Endothelial cell of hepatic sinusoid (primary cell): ENCODE results near the gene PRKG1.

Experiments
- in situ Hi-C: cut with HindIII; loops from 2 replicates; pipeline ENCODE4 v1.10.0; 2017; ENCODE audit warnings: low sequenced_read_pairs

PRKG1 gene

DNA sequence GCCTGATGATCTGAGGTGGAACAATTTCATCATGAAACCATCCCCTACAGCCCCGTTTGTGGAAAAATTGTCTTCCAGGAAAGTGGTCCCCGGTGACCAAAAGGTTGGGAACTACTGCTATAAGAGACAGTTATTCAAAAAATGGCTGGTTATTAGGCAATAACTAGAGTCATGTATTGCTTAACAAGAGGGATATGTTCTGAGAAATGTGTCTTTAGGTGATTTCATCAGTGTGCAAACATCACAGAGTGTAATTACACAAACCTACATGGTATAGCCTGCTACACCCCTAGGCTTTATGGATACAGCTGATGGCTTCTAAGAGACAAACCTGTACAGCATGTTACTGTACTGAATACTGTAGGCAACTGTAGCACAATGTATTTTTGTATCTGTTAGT lies 696.4 kb downstream of the PRKG1 start:
- in situ Hi-C loops: no loop called here

DNA sequence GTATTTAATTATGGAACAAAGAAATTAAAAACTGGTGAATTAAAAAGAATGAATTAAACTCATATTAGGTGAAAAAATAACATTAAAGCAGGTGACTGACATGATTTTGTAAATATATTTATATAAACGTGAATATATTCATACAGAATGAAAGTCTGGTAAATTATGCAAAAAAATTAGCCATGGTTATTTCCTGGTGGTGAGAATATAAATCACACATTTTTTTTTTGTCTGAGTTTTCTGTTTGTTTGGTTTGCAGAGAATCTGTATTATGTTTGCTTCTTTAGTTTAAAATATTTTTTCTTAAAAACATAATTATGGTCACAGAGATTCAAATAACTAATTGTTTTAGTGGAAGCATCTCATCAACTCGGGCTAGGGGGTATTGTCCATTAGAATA lies 698.1 kb downstream of the PRKG1 start:
- in situ Hi-C loops: no loop called here

DNA sequence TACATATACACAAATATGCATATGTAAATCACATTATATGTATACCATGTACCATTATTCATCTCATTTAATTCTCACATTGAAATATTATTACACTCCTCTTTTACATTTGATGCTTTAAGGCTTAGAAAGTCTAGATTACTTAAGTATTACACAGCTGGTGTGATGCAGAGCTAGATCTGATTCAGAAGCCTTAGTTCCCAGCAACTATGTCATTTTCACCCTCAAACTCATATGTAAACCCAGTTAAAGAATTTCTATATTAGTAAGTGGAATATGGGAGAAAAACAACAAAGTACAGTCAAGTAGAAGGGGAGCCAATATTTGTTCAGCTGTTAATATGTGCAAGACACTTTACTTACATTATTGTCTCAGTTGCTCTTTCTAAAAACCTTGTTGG lies 699.4 kb downstream of the PRKG1 start:
- in situ Hi-C loops: no loop called here

DNA sequence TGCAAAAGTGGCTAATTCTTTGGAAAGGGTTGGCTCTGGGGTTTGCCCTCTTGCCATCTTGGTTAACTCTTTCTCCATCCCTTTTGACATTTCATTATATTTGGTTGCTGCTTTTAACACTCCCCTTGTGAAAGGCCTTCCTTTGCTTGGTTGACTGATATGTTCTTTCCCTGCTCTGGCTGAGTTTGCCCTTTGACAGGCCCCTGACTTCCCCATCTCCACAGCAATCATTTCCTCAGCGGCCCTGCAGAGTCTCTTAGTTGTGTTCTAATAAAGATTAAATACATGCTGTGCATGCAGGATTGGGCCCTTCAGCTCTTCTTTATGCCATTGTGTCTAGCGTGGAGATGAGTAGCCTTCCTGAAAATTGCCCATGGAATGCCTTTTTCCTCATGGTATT lies 709.7 kb downstream of the PRKG1 start:
- in situ Hi-C loops: no loop called here

DNA sequence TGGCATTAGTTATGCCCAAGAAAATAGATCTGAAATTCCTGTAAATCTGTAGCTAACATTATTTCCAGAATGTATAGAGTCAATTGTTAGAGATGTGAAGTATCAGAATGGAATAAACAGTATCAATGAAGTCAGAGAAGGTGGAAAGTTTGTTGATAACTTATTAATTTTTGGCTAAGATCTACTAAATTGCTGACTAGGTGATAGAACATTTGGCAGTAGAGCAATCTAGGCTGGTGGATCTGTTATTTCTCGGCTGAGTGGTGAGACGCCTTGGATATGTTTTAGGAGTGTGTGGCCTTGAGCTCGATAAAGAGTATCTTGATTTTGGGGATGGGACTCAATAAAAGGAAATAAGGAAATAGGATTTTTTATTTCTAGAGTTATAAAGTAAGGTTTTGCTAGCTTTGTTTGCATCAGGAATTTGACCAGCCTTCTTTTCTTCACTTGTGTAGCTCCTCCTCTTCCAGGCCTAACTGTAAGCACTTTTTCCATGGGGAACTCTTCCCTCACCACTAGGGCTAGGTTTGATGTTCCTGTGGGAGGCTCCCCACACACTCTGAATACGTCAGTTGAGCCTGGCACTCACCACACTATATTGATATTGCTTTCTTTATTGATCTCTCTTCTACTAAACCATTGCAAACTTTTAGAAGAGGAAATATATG lies 711.9 kb downstream of the PRKG1 start:
- in situ Hi-C loops: no loop called here

DNA sequence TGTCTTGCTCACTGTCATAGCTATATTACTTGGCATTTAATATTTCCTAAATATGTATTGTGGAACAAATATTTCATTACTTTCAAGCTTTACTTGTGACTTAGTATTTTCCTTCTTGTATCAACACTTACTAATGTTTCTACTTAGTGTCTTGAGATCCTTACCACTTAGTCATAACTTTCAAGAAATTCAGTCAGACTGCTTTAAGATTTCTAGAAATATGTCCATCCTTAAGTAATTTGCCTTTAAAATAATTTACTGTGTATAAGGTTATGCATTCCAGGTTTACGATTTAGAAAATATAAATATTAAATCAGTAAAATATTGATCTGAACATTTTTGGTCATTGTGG lies 712.4 kb downstream of the PRKG1 start:
- in situ Hi-C loops: no loop called here

DNA sequence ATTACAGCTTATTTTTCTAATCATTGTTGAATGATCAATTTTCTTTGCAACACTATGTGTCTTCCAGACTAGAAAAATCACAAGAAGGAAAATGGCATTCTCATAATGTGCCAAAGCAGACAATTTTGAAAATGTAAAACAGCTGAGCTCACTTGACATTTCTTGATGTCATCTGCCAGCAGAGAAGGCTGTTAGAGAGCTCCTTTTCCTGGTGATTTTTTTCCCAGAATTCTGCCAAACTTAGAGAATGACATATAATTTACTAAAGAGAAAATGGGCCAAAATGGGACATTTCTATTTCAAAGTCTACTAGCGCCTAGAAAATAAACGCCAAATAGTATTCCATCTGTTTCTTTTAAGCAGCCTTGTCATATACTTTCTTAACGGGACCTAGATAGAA lies 714.0 kb downstream of the PRKG1 start:
- in situ Hi-C loops: no loop called here

DNA sequence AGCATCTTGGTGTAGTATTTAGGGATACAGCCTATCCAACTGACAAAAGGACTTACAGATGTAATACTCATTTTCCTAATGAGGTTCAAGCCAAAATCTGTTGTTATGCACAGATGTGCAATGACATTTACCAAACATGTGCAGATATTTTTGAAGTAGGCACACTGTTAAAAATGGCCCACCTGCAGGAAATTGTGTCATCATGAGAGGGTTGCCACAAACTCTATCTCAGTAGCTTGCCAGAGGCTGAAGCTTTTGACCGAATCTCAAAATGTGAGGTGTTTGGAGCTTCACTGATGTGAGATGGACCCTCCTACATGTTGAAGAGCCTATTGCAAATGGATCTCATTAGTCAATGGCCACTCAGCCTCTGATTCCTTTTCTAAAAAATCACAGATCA lies 714.8 kb downstream of the PRKG1 start:
- in situ Hi-C loops: no loop called here

DNA sequence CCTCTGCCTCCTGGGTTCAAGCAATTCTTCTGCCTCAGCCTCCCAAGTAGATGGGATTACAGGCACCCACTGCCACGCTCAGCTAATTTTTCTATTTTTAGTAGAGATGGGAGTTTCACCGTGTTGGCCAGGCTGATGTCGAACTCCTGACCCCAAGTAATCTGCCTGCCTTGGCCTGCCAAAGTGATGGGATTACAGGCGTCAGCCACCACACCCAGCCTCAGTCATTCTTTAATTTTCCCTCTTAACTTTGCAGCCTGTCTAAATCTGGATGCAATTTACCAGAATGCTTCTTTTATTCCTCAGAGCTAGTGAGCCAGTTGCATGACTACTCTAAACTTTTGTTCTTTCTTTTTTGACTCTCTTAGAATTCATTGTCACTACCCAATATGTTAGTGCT lies 715.6 kb downstream of the PRKG1 start:
- in situ Hi-C loops: no loop called here

DNA sequence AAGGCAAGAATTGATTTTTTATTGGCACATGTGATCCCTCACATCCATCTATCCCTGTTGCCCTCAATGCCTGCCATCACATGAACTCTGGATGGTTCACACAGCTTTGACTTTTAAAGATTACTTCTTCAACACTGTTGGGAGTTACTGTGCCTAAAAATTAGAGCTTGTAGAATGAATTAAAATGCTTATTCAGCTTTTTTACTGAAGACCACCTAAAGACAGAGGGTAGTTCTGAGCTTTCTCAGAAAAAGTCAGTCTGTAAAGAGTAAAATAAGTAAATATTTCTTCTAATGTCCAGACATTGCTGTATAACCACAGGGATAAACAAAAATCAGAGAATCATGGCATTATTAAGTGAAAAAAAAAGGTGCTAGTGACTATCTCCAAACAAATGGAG lies 718.4 kb downstream of the PRKG1 start:
- in situ Hi-C loops: no loop called here

DNA sequence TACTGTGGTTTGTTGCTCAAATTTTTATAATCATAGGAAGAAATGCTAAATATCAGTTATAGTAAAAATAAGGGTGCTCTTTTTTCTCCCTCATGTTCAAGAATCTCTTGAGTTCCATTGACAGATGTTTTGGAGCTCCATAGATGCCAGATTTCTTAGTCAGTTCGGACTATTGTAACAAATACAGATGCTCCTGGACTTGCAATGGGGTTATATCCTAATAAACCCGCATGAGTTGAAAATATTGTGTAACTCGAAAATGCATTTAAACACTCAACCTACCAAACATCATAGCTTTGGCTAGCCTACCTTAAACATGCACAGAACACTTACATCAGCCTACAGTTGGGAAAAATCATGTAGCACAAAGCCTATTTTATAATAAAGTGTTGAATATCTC lies 725.8 kb downstream of the PRKG1 start:
- in situ Hi-C loops: no loop called here

DNA sequence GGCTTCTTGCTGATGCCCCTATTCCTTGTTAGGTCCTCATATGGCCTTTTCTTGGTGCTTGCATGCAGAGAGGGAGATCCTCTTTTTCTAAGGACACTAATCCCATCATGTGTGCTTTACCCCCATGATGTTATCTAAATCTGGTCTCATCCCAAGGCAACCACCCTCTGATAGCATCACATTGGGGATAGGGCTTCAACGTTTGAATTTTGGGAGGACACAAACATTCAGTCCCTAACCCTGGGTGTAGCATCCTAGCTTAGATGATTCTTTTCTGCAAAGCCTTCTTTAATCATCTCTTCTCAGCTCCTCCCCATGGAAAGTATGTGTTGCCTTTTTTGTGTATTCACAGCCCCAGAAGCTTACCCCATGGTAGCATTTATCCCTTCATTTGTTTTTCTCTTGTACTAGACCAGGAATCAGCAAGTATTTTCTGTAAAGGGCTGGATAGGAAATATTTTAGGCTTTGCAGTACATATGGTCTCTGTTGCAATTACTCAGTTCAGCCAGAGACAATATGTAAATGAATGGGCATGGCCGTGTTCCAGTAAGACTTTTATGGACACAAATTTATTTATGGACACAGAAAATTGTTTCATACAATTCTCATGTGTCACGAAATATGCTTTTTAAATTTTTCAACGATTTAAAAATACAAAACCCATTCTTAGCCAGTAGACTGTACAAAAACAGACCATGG lies 726.6 kb downstream of the PRKG1 start:
- in situ Hi-C loops: no loop called here

DNA sequence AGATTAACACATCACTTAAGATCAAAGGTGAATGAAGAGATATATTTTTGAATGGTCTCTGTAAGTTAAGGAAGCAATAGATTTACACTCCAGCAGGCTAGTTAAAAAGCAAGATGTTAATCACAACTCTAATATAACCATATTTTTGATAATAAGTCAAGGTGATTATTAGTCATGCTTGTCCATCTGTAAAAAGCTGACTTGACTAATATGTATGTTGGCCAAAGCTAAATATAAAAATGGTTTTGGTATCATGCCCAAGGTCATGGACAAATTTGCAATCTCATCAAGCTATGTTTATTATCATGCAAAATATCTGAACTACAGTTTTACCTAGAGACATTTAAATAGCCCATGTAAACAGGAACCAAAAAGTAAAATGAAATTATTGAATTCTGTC lies 727.7 kb downstream of the PRKG1 start:
- in situ Hi-C loops: no loop called here

DNA sequence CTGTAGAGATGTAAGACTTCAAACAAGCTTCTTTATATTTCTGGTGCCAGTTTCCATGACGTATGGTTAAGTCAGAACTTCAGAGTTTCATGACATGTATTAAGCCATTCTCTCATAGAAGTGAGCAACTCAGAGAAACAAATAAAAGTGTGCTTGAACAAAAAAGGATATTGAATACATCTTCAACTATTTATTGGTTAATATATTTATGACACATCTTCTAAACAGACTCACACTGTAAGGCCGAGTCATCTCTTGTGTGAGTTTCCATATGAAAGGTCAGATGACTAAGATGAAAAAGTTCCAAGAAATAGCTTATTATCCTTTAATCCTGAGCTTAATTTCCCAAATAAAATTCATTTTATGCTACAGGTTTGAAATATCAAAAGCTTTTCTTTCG lies 730.6 kb downstream of the PRKG1 start:
- in situ Hi-C loops: no loop called here

DNA sequence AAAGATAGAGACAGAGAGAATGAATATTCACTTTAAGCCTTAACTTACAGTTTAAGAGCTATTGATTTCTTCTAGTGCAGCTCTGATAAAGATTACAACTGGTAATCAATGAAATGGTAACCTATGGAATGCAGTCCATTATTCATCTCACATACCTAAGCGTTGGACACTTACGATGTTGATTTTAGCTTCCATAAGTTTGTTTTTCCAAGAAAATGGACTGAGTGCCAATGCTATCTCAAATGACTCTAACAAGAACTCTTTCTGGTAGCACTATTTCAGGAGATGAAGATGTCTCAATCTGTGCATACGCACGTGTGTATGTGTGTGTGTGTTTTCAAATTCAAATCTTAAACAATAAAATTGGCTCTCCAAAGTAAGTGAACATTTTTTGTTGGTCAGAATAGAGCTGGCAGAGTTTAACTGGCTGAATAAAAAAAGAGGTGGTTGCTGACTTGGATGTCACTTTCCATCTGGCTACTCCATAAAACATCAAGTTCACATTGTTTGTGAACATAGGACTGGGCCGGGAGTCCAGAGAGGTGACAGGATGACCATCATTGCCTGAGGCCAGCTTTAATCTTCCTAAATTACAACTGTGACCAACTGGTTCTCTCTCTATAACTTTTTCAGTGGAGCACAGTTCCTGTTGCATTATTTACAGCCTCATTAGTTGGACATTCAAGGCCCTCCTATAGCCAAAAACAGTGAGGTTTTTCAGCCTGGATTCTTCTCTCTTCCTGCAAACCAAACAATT lies 732.0 kb downstream of the PRKG1 start:
- in situ Hi-C loops: no loop called here

DNA sequence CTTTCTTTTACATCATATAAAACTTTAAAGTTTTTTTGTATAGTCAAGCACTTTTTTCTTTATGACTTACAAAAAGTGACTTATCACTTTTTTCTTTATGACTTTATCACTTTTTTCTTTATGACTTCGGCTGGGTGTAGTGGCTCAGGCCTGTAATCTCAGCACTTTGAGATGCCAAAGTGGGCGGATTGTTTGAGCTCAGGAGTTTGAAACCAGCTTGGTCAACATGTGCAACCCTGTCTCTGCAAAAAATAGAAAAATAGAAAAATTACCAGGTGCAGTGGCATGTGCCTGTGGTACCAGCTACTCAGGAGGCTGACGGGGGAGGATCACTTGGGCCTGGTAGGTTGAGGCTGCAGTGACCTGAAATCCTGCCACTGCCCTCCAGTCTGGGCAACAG lies 733.9 kb downstream of the PRKG1 start:
- in situ Hi-C loops: no loop called here

DNA sequence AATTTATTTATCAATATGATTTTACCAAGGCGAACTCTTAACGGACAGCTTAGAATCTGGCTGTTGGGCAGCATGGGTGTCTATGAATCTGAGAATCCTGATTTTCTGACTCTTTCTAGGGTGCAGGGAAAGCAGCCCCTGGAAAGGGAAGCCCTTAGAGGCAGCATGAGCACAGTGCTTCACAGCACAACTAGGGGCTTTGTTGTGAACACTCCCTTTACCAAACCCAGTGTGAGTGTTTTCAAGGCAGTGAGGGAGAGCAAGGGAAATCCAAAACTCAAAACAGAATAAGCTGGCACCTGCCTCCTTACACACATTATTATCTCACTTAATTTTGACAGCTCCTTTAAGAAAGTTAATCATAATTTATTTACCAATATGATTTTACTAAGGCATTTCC lies 741.4 kb downstream of the PRKG1 start:
- in situ Hi-C loops: no loop called here

DNA sequence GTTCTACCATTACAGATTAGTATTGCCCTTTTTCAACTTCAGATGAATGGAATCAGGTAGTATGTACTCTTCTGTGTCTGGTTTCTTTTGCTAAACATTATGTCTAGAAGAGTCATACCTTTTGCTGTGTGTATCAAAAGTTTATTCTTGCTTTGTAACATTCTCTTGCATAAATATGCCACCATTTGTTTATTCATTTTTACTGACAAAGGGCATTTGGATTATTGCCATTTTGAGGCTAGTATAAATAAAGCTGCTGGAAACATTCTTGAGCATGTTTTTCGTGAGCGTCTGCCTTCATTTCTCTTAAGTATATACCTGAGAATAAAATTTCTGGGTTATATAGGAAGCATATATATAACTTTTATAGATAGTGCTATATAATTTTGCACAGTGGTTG lies 746.8 kb downstream of the PRKG1 start:
- in situ Hi-C loops: no loop called here

DNA sequence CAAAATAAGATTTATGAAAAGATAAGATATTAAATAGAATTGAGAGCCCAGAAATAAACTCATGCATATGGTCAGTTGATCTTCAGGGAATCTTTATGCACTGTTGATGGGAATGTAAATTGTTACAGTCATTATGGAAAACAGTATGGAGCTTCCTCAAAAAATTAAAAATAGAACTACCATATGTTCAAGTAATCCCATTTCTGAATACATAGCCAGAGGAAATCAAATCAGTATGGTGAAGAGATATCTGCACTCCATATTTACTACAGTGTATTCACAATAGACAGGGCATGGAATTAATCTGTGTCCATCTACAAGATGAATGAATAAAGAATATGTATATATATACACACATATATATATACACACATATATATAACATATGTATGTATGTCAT lies 747.5 kb downstream of the PRKG1 start:
- in situ Hi-C loops: no loop called here

DNA sequence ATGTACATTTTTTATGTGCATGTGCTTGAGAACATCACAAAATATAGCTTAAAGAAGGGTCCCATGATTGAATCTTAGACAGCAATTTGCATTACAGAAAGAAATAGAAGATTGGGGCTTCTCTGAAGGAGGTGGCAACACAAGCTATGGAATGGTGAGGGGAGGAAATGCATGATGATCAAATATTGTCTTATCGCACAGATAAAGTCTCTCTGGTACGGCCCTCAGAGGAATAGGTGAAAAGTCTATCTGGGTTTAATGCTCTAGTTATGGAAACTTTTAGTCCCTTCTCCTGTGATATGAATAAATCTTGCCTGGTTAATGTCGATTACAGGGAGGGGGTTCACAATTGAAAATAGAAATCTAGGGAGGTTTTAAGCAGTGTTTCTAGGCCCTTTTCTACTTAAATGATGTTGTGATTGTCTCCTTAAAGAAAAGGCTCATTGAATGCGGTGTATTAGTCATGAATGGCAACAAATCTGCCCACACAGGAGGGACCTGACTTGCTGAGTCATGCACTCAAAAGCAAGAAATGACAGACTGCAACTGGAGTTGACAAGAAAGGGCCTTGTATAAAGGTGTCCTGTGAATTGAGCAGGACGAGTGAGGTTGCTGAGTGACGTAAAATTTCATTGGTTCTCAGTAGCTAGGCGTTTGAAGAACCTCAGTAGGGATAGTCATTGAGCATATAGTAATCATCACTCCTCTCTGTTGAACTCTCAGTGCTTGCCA lies 758.5 kb downstream of the PRKG1 start:
- in situ Hi-C loops: loop anchor here (10.0 kb wide), 1 partner anchor 52 kb away; no protein-coding TSS in a partner anchor

DNA sequence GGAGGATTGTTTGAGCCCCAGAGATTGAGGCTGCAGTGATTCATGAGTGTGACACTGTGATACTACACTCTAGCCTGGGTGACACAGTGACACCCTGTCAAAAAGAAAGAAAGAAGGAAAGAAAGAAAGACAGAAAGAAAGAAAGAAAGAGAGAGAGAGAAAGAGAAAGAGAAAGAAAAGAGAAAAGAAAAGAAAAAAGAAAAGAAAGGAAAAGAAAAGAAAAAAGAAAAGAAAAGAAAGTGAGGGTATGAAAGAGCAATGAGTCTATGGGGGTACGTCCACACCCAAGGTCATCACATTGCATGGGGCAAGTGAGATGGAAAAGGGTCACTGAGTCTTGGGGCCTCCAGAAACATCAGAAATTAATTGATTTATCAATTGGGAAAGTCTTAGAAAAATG lies 760.3 kb downstream of the PRKG1 start:
- in situ Hi-C loops: loop anchor here (10.0 kb wide), 1 partner anchor 50 kb away; no protein-coding TSS in a partner anchor
